Measurements from ENCODE around the gene MYL2. TPM values are rescaled to one million over a fixed set of nuclear protein-coding genes. Genes with fewer than 3 reads are reported as not detected.
"Not testable (repeated sequence)": the region's sequence is repeated elsewhere in the genome, so short reads cannot be mapped to it uniquely, and the experiment has no call there.

Gene MYL2, protein sequence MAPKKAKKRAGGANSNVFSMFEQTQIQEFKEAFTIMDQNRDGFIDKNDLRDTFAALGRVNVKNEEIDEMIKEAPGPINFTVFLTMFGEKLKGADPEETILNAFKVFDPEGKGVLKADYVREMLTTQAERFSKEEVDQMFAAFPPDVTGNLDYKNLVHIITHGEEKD
- not detected for polyA plus RNA-seq (2013, experiment 1 of 2)
- not detected for polyA plus RNA-seq (2013, experiment 2 of 2)

DNA sequence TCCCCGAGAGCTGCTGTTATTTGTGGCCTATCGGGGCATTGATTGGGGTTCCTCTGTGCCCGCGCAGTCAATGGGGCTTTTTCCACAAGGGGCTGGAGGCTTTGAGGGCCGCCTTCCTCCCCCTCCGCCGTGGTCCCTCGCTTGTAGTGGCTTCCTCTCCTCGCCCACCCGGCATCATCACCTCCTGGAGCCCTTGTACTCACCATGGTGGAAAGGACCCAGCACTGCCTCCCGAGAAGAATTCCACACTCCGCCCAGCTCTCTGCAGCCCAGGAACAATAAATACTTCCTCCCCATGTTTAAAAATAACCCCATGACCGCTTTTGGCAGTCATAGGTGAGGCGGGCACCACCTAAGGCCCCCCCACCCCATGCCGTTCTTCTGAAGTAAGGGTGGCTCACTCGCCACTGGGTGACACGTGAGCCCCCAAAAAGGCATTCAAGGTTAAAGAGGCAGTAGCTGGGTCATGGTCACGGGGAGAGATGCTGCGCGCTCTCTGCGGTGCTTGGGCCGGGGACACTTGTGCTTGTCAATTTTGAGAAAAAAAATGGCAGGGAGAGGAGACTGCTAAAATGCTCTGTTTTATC, at the start of gene MYL2:
MYL2 (minus strand) TSS at position 256 of the 587 bp plus-strand sequence; CDS start at position 206, 50 bp downstream.
- no peaks in the 10 kb centered on the region for H3K36me3 ChIP-seq (ENCODE audit: control insufficient read depth, insufficient read depth, low read length)
- no peaks in the 10 kb centered on the region for H3K9me3 ChIP-seq (ENCODE audit: control insufficient read depth, low read length)
- WGBS, 2 experiments (ENCODE audit: insufficient coverage in 2 of 2) = 88 to 91% methylated on average over 17 to 19 of the region's 22 CpGs
- no peak within 1 kb of the TSS for H3K27ac ChIP-seq (ENCODE audit: low read depth, low read length, severe bottlenecking)
- peaks cover 4% of the 10 kb centered on the region for H3K4me1 ChIP-seq (ENCODE audit: control insufficient read depth, insufficient read depth, low read length, poor library complexity, severe bottlenecking)
- no peak within 1 kb of the TSS for H3K4me3 ChIP-seq (ENCODE audit: extremely low read depth, insufficient read depth, low read length, poor library complexity, severe bottlenecking)

DNA sequence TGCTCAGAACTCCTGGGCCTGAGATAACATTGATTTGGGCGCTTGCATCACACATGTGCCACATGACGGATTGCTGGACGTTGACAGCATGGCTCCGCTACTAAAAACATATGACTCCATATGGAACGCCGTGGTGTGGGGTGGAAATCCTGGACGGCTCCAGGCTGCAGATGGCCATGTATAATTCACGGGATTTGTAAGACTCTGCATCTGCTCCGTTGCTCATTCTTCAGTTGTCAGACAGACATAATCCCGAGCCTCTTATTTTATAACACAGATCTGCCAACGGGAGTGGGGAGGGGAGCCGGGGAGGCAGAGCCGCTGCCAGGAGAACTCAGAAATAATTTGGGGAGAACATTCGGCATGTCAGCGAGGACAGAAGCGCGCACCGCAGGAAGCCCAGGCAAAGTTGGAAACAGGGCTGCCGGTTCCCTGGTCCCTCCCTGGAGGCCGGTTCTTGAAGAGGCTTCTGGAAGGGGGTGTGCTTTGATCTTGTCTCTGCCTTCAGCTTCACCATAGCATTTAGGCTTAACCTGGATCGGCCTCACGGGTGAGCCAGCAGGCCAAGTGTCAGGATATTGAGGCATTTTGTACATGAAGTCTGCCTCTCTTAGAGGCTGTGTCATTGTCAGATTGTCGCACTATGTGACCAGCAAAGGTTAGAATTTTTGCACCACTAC, 45.8 kb upstream of the MYL2 start:
- Histone ChIP-seq H3K4me3 (ENCODE audit: extremely low read depth, insufficient read depth, low read length, poor library complexity, severe bottlenecking) (no peak overlapping the region), H3K27ac (ENCODE audit: low read depth, low read length, severe bottlenecking) (no peak overlapping the region), H3K9me3 (ENCODE audit: control insufficient read depth, low read length) (no peaks in the 10 kb centered on the region), H3K4me1 (ENCODE audit: control insufficient read depth, insufficient read depth, low read length, poor library complexity, severe bottlenecking) (no peaks in the 10 kb centered on the region), H3K36me3 (ENCODE audit: control insufficient read depth, insufficient read depth, low read length) (no peaks in the 10 kb centered on the region)
- 85 to 89% methylated on average over 18 to 20 of the region's 23 CpGs for WGBS, 2 experiments (ENCODE audit: insufficient coverage in 2 of 2)

DNA sequence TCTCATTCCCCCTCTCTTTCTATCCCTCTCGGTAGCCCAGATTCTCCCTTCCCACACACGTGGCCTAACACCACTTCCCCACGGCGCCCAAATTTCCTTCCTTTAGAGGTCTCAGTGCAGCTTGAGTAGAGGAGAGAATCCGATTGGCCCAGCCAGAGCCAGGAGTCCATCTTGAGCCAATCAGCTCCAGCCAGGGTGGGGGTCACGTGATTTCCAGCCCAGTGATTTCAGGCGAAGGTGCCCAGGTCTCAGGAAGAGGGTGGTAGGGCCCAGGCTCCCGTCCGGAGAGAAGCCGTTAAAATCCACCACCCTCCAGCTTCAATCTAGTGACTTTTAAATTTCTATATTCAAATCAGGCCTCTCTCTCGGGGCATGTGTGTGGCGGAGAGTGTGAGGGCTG, 45.2 kb upstream of the MYL2 start:
- Histone ChIP-seq H3K36me3 (ENCODE audit: control insufficient read depth, insufficient read depth, low read length) (no peaks in the 10 kb centered on the region), H3K4me1 (ENCODE audit: control insufficient read depth, insufficient read depth, low read length, poor library complexity, severe bottlenecking) (no peaks in the 10 kb centered on the region), H3K9me3 (ENCODE audit: control insufficient read depth, low read length) (no peaks in the 10 kb centered on the region), H3K4me3 (ENCODE audit: extremely low read depth, insufficient read depth, low read length, poor library complexity, severe bottlenecking) (no peak overlapping the region), H3K27ac (ENCODE audit: low read depth, low read length, severe bottlenecking) (no peak overlapping the region)
- WGBS, 2 experiments (ENCODE audit: insufficient coverage in 2 of 2) = 90 to 100% methylated on average over 2 to 3 of the region's 12 CpGs

DNA sequence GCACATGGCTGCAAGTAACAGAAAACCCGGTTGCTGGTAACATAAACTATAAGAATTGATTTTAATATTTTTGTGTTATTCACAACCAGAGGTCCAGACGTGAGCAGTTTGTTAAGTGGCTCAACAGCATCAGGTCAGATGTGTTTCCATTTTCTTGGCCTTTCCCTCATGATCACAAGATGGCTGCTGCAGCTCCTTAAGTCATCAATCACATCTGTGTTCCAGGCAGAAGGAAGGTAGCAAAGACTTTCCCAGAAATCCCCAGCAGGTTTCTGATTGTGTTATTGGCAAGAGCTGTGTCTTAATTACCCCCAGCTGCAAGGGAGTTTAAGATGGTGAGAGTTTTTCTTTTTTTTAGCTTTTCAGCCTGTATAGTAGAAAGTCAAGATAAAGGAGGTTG, 40.4 kb upstream of the MYL2 start:
- 100% methylated on average over 1 of the region's 2 CpGs; no CpG with 5 or more reads in 1 of the 2 experiments for WGBS, 2 experiments (ENCODE audit: insufficient coverage in 2 of 2)

DNA sequence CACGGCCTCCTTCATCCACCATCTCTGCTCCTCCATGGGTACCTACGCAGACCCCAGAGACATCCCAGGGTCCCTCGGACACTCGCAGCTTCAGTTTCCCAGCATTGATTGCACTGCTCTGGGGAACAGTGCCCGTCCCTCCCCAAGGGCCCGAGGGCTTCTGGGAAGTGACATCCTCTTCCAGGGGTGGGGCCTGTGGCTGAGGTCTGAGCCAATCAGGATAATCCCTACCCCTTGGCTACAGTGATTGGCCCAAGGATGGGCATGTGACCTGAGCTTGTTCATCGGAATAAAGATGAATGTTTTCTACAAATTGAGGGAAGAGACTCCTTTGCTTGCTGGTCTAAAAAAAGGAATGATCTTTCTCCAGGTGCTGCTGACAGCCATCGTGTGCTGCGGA, 37.3 kb upstream of the MYL2 start:
- no peak overlapping the region for H3K4me3 ChIP-seq (ENCODE audit: extremely low read depth, insufficient read depth, low read length, poor library complexity, severe bottlenecking)
- H3K36me3 ChIP-seq (ENCODE audit: control insufficient read depth, insufficient read depth, low read length) = no peaks in the 10 kb centered on the region
- H3K9me3 ChIP-seq (ENCODE audit: control insufficient read depth, low read length) = no peaks in the 10 kb centered on the region
- 97 to 99% methylated on average over 8 to 9 of the region's 9 CpGs for WGBS, 2 experiments (ENCODE audit: insufficient coverage in 2 of 2)
- H3K4me1 ChIP-seq (ENCODE audit: control insufficient read depth, insufficient read depth, low read length, poor library complexity, severe bottlenecking) = no peaks in the 10 kb centered on the region
- no peak overlapping the region for H3K27ac ChIP-seq (ENCODE audit: low read depth, low read length, severe bottlenecking)

More for the DNA sequence above, 40.4 kb upstream of the MYL2 start:
- H3K9me3 ChIP-seq (ENCODE audit: control insufficient read depth, low read length) = no peaks in the 10 kb centered on the region
- H3K27ac ChIP-seq (ENCODE audit: low read depth, low read length, severe bottlenecking) = no peak overlapping the region
- no peaks in the 10 kb centered on the region for H3K36me3 ChIP-seq (ENCODE audit: control insufficient read depth, insufficient read depth, low read length)
- H3K4me3 ChIP-seq (ENCODE audit: extremely low read depth, insufficient read depth, low read length, poor library complexity, severe bottlenecking) = no peak overlapping the region
- H3K4me1 ChIP-seq (ENCODE audit: control insufficient read depth, insufficient read depth, low read length, poor library complexity, severe bottlenecking) = no peaks in the 10 kb centered on the region

DNA sequence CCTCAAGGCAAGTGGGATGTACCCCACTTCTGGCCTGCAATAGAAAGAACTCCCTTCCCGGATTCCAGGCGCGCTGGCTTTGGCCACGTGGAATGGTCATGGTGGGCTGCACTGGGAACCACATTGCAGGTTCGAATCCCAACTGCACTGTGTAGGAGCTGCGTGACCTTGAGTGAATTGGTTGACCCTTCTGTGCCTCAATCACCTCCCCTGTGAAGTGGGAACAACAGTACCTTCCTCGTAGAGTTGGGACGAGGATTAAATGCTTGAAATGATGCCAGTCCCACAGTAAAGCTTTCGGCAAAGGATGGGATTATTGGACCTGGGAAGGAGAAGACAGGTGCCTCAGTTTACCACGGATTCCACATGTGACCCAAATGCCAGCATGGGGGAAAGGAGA, 36.8 kb upstream of the MYL2 start:
- WGBS, 2 experiments (ENCODE audit: insufficient coverage in 2 of 2) = 79 to 93% methylated on average over 9 to 10 of the region's 10 CpGs
- Histone ChIP-seq H3K9me3 (ENCODE audit: control insufficient read depth, low read length) (no peaks in the 10 kb centered on the region), H3K27ac (ENCODE audit: low read depth, low read length, severe bottlenecking) (no peak overlapping the region), H3K36me3 (ENCODE audit: control insufficient read depth, insufficient read depth, low read length) (no peaks in the 10 kb centered on the region), H3K4me1 (ENCODE audit: control insufficient read depth, insufficient read depth, low read length, poor library complexity, severe bottlenecking) (no peaks in the 10 kb centered on the region), H3K4me3 (ENCODE audit: extremely low read depth, insufficient read depth, low read length, poor library complexity, severe bottlenecking) (no peak overlapping the region)

DNA sequence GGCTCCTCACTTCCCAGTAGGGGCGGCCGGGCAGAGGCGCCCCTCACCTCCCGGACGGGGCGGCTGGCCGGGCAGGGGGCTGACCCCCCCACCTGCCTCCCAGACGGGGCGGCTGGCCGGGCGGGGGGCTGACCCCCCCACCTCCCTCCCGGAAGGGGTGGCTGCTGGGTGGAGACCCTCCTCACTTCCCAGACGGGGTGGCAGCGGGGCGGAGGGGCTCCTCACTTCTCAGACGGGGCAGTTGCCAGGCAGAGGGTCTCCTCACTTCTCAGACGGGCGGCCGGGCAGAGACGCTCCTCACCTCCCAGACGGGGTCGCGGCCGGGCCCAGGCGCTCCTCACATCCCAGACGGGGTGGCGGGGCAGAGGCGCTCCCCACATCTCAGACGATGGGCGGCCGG, 30.5 kb upstream of the MYL2 start:
- WGBS, 2 experiments (ENCODE audit: insufficient coverage in 2 of 2) = 95 to 99% methylated on average over 14 to 16 of the region's 31 CpGs
- not testable (repeated sequence) for H3K27ac ChIP-seq (ENCODE audit: low read depth, low read length, severe bottlenecking); H3K4me3 ChIP-seq (ENCODE audit: extremely low read depth, insufficient read depth, low read length, poor library complexity, severe bottlenecking); H3K36me3 ChIP-seq (ENCODE audit: control insufficient read depth, insufficient read depth, low read length); H3K9me3 ChIP-seq (ENCODE audit: control insufficient read depth, low read length); H3K4me1 ChIP-seq (ENCODE audit: control insufficient read depth, insufficient read depth, low read length, poor library complexity, severe bottlenecking)

DNA sequence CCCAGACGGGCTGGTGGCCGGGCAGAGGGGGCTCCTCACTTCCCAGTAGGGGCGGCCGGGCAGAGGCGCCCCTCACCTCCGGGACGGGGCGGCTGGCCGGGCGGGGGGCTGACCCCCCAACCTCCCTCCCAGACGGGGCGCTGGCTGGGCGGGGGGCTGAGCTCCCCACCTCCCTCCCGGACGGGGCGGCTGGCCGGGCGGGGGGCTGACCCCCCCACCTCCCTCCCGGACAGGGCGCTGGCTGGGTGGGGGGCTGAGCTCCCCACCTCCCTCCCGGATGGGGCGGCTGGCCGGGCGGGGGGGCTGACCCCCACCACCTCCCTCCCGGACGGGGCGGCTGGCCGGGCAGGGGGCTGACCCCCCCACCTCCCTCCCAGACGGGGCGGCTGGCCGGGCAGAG, 30.1 kb upstream of the MYL2 start:
- H3K27ac ChIP-seq (ENCODE audit: low read depth, low read length, severe bottlenecking); H3K4me3 ChIP-seq (ENCODE audit: extremely low read depth, insufficient read depth, low read length, poor library complexity, severe bottlenecking); H3K36me3 ChIP-seq (ENCODE audit: control insufficient read depth, insufficient read depth, low read length); H3K4me1 ChIP-seq (ENCODE audit: control insufficient read depth, insufficient read depth, low read length, poor library complexity, severe bottlenecking): not testable (repeated sequence)
- H3K9me3 ChIP-seq (ENCODE audit: control insufficient read depth, low read length) = peaks cover 11% of the 10 kb centered on the region
- WGBS, 2 experiments (ENCODE audit: insufficient coverage in 2 of 2) = 80 to 94% methylated on average over 2 to 3 of the region's 31 CpGs

DNA sequence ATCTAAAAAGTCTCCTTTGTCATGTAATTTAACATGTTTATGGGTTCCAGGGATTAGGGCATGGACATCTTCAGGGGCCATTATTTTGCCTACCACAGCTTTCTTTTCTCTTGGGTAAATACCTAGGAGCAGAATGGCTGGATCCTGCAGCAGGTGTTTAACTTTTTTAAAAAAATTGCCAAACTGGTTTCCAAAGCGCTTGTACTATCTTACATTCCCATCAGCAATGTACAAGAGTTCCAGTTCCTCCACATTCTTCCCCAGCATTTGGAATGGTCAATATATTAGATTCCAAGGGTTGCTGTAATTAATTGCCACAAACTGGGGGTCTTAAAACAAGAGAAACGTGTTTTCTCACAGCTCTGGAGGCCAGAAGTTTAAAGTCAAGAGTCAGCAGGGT, 27.7 kb upstream of the MYL2 start:
- Histone ChIP-seq H3K4me1 (ENCODE audit: control insufficient read depth, insufficient read depth, low read length, poor library complexity, severe bottlenecking) (no peaks in the 10 kb centered on the region), H3K9me3 (ENCODE audit: control insufficient read depth, low read length) (peaks cover 11% of the 10 kb centered on the region), H3K27ac (ENCODE audit: low read depth, low read length, severe bottlenecking) (no peak overlapping the region), H3K4me3 (ENCODE audit: extremely low read depth, insufficient read depth, low read length, poor library complexity, severe bottlenecking) (no peak overlapping the region), H3K36me3 (ENCODE audit: control insufficient read depth, insufficient read depth, low read length) (no peaks in the 10 kb centered on the region)
- WGBS, 2 experiments (ENCODE audit: insufficient coverage in 2 of 2) = 62 to 73% methylated on average over 1 to 2 of the region's 2 CpGs

DNA sequence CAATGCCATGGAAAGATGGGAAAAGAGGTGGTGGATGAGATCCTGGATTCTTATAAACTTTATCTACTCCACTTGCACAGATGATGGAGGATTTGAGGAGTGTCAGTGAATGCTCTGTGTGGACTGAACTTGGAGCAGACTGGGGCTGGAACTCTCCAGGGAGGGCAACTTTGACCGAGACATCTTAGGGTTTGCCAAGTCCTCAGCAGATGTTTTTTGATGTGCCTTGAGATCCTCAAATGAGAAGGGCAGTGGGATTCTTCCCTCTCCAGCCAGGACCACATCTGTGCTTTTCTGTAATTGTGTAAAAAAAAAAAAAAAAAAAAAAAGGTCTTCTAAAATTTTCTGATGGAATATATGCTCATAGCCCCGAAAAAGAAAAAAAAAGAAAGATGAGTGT, 23.0 kb upstream of the MYL2 start:
- Histone ChIP-seq H3K9me3 (ENCODE audit: control insufficient read depth, low read length) (peaks cover 11% of the 10 kb centered on the region), H3K27ac (ENCODE audit: low read depth, low read length, severe bottlenecking) (no peak overlapping the region), H3K36me3 (ENCODE audit: control insufficient read depth, insufficient read depth, low read length) (no peaks in the 10 kb centered on the region), H3K4me1 (ENCODE audit: control insufficient read depth, insufficient read depth, low read length, poor library complexity, severe bottlenecking) (no peaks in the 10 kb centered on the region), H3K4me3 (ENCODE audit: extremely low read depth, insufficient read depth, low read length, poor library complexity, severe bottlenecking) (no peak overlapping the region)
- 100% methylated on average over 1 of the region's 2 CpGs; no CpG with 5 or more reads in 1 of the 2 experiments for WGBS, 2 experiments (ENCODE audit: insufficient coverage in 2 of 2)

DNA sequence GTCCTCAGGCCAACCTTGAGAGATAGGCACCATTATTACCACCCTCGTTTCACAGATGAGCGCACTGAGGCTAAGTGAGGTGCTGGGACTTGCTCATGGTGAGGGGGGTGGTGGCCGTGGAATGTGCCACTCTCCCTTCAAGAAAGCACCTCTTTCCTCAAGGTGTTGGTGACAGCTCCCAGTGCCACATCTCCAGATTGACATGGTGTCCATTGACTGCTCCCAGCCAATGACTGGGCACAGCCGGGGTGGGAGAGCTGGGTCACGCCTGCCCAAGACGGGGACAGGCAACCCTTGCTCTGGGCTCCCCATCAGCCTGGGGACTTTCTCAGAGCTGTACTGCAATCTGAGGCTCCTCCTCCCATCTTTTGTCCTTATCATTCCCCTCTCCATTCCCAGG, 21.0 kb upstream of the MYL2 start:
- Histone ChIP-seq H3K36me3 (ENCODE audit: control insufficient read depth, insufficient read depth, low read length) (no peaks in the 10 kb centered on the region), H3K9me3 (ENCODE audit: control insufficient read depth, low read length) (peaks cover 8% of the 10 kb centered on the region), H3K27ac (ENCODE audit: low read depth, low read length, severe bottlenecking) (no peak overlapping the region), H3K4me1 (ENCODE audit: control insufficient read depth, insufficient read depth, low read length, poor library complexity, severe bottlenecking) (no peaks in the 10 kb centered on the region), H3K4me3 (ENCODE audit: extremely low read depth, insufficient read depth, low read length, poor library complexity, severe bottlenecking) (no peak overlapping the region)
- WGBS, 2 experiments (ENCODE audit: insufficient coverage in 2 of 2) = 90 to 91% methylated on average over 3 to 4 of the region's 6 CpGs
